Measurements from ENCODE around the gene MRC2.

Gene MRC2

GRCh38 chr17:62648251-62648955 is 20.9 kb downstream of the MRC2 start:
- Mint-ChIP-seq H3K4me1 (peaks cover 21% of the 10 kb centered on the region), H3K4me3 (no peak overlapping the region), H3K27me3 (peaks cover 15% of the 10 kb centered on the region), H3K9me3 (no peaks in the 10 kb centered on the region), H3K27ac (no peak overlapping the region)
- ATAC-seq = no peak
- DNase-seq = no peak

DNA sequence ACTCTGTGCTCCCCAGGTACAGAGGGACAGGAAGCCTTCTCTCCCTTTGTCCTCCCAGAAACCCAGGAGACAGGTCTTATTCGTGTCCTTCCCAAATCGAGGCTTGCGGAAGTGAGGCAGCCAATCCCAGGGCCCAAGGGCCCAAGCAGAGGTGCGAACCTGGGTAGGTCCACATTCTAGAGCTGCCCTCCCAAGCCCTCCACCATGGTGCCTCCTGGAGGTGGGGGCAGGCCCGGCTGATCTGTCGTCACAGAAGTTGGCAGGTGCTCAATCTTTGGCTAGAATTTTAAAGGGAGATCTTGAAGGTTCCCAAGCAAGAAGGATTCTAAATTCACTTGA is 21.5 kb downstream of the MRC2 start:
- peaks cover 15% of the 10 kb centered on the region for H3K27me3 Mint-ChIP-seq
- no peak overlapping the region for H3K4me3 Mint-ChIP-seq
- ATAC-seq = no peak
- H3K4me1 Mint-ChIP-seq = peaks cover 25% of the 10 kb centered on the region
- no peaks in the 10 kb centered on the region for H3K9me3 Mint-ChIP-seq
- DNase-seq = no peak
- H3K27ac Mint-ChIP-seq = no peak overlapping the region

DNA sequence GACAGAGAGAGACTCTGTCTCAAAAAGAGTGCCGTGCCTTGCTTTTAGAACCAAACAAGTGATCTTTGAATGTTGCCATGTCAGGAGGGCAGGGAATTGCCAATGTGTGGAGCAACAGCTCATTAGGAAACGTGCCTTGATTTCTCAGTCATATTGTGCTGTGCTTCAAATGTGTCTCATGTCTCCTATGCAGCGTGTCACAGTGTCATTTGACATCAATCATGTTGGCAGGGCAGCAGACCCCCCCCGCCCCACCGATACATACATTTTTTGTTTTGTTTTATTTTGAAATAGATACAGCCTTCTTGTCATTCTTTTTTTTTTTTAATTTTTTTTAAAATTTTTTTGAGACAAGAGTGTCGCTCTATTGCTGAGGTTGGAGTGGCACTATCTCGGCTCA is 22.1 kb downstream of the MRC2 start:
- ATAC-seq (no peak), DNase-seq (no peak)
- Mint-ChIP-seq H3K27me3 (peaks cover 20% of the 10 kb centered on the region), H3K27ac (no peak overlapping the region), H3K4me3 (no peak overlapping the region), H3K9me3 (no peaks in the 10 kb centered on the region), H3K4me1 (peaks cover 31% of the 10 kb centered on the region)

DNA sequence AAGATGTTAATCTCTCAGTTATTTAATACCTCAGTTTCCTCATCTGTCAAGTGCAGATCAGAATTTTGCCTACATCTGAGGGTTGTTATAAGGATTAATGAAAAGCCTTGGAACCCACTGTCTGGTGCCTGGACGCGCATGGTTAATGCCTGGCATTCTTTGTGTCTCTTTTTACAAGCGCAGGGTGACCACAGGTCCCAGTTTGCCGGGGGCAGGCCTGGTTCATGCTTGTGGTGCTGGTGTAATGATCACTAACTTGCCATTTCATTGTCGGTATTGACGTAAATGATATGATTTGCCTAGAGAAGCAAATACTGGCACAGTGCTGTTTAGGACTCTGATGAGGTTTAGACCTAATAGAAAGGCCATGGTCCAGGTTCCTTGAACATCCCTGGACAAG is 23.1 kb downstream of the MRC2 start:
- Mint-ChIP-seq H3K9me3 (no peaks in the 10 kb centered on the region), H3K4me3 (no peak overlapping the region), H3K4me1 (peaks cover 32% of the 10 kb centered on the region), H3K27ac (no peak overlapping the region), H3K27me3 (peaks cover 25% of the 10 kb centered on the region)
- ATAC-seq (no peak), DNase-seq (no peak)

- peak overlapping the region; percentile 66 to 69 for H3K27ac Mint-ChIP-seq
- H3K4me1 Mint-ChIP-seq = peaks cover 32% of the 10 kb centered on the region
- no peaks in the 10 kb centered on the region for H3K9me3 Mint-ChIP-seq
- DNase-seq (peak; percentile 44 to 58), ATAC-seq (peak; percentile 3)
- H3K4me3 Mint-ChIP-seq = peak overlapping the region; percentile 87 to 91
- peaks cover 36% of the 10 kb centered on the region for H3K27me3 Mint-ChIP-seq
These were observed 25.0 kb downstream of the MRC2 start for GRCh38 chr17:62652251-62653001.

DNA sequence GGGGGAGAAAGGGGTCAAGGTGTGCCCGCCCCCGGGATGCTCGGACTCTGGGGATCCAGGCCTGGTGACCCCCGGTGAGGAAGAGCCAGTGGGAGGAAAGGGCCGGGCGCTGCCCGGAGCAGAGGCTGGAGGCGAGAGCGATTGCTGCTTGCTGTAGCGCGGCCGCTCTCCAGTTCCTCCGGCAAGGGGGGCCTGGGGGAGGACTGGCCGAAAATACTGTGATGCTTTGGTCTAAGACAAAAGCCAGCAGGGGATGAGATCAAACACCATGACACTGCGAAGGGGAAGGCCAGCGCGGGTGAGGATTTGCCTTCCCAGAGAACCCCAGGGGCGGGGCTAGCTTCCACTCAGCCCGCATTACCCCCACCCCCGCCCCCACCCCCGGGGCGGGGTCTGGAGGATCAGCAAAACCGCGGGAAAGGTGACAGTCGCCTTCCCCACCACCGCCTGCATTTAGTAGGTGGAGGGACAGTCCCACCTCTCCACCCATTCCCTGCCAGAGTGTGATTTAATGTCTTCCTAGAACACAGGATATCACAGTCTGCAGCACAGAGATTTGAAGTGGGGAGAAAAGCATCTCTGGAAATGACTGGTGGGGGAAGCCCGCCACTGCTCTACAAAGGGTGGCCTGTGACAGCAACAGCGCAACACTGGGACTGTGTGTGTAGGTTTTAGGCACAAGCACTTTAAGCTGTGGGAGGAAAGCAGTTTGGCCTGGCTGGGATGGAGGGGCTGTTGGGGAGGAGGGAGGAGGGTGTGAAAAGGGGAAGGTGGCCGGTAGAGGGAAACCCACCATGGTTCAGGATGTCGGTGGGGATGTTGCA is 25.7 kb downstream of the MRC2 start:
- Mint-ChIP-seq H3K4me1 (peaks cover 32% of the 10 kb centered on the region), H3K4me3 (peak overlapping the region; percentile 87 to 91), H3K9me3 (no peaks in the 10 kb centered on the region), H3K27ac (peak overlapping the region; percentile 27 to 66), H3K27me3 (peaks cover 36% of the 10 kb centered on the region)
- DNase-seq (peak; percentile 93 to 97), ATAC-seq (peak; percentile 93)

GRCh38 chr17:62653826-62654761 is 26.6 kb downstream of the MRC2 start:
- Mint-ChIP-seq H3K4me3 (peak overlapping the region; percentile 87 to 91), H3K9me3 (no peaks in the 10 kb centered on the region), H3K27me3 (peaks cover 36% of the 10 kb centered on the region), H3K4me1 (peaks cover 32% of the 10 kb centered on the region), H3K27ac (no peak overlapping the region)
- DNase-seq (no peak), ATAC-seq (peak; percentile 17)

DNA sequence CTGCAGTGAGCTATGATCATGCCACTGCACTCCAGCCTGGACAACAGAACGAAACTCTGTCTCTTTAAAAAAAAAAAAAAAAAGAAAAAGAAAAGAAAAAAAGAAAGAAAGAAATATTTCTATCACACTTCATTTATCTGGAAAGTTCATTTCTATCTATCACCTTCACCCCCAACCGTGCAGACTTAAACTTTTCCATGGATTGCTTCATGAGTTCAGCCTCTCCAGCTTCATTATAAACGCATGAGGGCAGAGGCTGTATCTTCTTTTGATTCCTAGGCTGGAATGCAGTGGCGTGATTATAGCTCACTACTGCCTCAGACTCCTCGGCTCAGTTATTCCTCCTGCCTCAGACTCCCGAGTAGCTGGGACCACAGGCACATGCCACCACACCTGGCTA is 28.2 kb downstream of the MRC2 start:
- peaks cover 32% of the 10 kb centered on the region for H3K4me1 Mint-ChIP-seq
- ATAC-seq (no peak), DNase-seq (no peak)
- H3K27me3 Mint-ChIP-seq = peaks cover 31% of the 10 kb centered on the region
- peaks cover 9 to 12% of the 10 kb centered on the region in 2 donors for H3K9me3 Mint-ChIP-seq
- H3K27ac Mint-ChIP-seq = no peak overlapping the region
- H3K4me3 Mint-ChIP-seq = no peak overlapping the region

GRCh38 chr17:62656446-62656845 is 29.0 kb downstream of the MRC2 start:
- peaks cover 32% of the 10 kb centered on the region for H3K4me1 Mint-ChIP-seq
- H3K27me3 Mint-ChIP-seq = peaks cover 23% of the 10 kb centered on the region
- H3K4me3 Mint-ChIP-seq = no peak overlapping the region
- peaks cover 16 to 20% of the 10 kb centered on the region in 2 donors for H3K9me3 Mint-ChIP-seq
- DNase-seq (no peak), ATAC-seq (no peak)
- no peak overlapping the region for H3K27ac Mint-ChIP-seq

- Mint-ChIP-seq H3K27me3 (peaks cover 21% of the 10 kb centered on the region), H3K4me1 (peaks cover 25% of the 10 kb centered on the region), H3K27ac (no peak overlapping the region), H3K9me3 (peaks cover 17 to 23% of the 10 kb centered on the region in 2 donors), H3K4me3 (no peak overlapping the region)
- no peak for ATAC-seq
- no peak for DNase-seq
These were observed 29.7 kb downstream of the MRC2 start for GRCh38 chr17:62657145-62657665.

- peaks cover 17 to 23% of the 10 kb centered on the region in 2 donors for H3K9me3 Mint-ChIP-seq
- DNase-seq (no peak), ATAC-seq (no peak)
- H3K4me1 Mint-ChIP-seq = peaks cover 20% of the 10 kb centered on the region
- no peak overlapping the region for H3K4me3 Mint-ChIP-seq
- no peak overlapping the region for H3K27ac Mint-ChIP-seq
- peaks cover 21% of the 10 kb centered on the region for H3K27me3 Mint-ChIP-seq
These were observed 30.2 kb downstream of the MRC2 start for GRCh38 chr17:62657690-62658089.

DNA sequence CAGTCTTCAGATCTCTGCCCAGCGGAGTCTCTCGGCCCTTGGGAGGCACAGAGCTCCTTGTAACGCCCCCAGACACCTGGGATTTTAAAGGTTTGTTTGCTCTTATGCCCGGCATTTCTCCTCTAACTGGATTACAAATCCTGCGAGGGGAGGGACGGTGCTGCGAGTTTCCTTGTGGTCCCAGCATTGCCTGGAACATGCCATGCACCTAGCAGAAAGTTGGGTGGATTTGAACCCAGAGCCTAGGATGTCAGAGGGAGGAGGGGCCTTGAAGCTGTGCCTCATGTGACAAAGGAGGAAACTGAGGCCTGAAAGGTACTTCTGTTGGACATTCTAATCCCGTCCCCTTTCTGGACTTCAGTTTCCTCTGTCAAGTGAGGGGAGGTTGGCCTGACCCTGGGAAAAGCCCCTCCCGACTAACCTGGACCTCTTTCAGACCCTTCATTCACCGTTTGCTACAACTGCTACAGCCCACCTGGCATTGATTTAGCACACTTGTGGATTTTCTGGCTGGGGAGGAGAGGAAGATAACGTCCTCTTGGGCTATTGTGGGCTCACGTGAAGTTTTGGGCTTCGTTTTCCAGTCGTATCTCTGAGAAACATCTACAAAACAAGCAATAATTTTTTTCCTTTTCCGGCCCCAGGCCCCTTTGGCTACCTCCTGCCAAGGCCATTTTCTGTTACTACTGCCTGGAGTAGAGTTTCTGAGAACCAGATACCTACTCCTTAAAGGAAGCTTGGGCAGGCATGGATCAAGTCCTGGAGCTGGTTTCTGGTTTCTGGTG is 30.9 kb downstream of the MRC2 start:
- H3K27ac Mint-ChIP-seq = no peak overlapping the region
- peaks cover 21% of the 10 kb centered on the region for H3K27me3 Mint-ChIP-seq
- DNase-seq = no peak
- peaks cover 17 to 23% of the 10 kb centered on the region in 2 donors for H3K9me3 Mint-ChIP-seq
- H3K4me3 Mint-ChIP-seq = no peak overlapping the region
- H3K4me1 Mint-ChIP-seq = peaks cover 15% of the 10 kb centered on the region
- ATAC-seq = no peak

- no peak for ATAC-seq
- peaks cover 10% of the 10 kb centered on the region for H3K27me3 Mint-ChIP-seq
- DNase-seq = no peak
- H3K9me3 Mint-ChIP-seq = peaks cover 17 to 23% of the 10 kb centered on the region in 2 donors
- H3K4me1 Mint-ChIP-seq = peaks cover 6% of the 10 kb centered on the region
- no peak overlapping the region for H3K4me3 Mint-ChIP-seq
- H3K27ac Mint-ChIP-seq = no peak overlapping the region
These were observed 33.2 kb downstream of the MRC2 start for GRCh38 chr17:62660629-62661118.

DNA sequence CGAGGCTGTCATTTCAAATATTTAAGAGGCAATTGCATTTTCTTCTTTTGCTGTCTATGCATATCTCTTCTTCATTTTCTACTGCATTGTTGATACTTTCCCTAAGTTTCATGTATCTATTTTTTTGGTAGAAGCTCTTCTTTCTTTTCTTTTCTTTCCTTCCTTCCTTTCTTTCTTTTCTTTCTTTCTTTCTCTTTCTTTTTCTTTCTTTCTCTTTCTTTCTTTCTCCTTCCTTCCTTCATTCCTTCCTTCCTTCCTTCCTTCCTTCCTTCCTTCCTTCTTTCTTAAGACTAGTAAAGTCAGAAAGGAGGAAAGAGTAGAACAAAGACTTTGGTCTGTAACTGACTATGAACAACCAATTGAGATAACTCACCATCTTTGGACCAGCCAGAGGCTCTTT is 33.9 kb downstream of the MRC2 start:
- no peak for DNase-seq
- H3K27me3 Mint-ChIP-seq = peaks cover 3% of the 10 kb centered on the region
- H3K4me1 Mint-ChIP-seq = peaks cover 6% of the 10 kb centered on the region
- no peak overlapping the region for H3K4me3 Mint-ChIP-seq
- H3K27ac Mint-ChIP-seq = no peak overlapping the region
- H3K9me3 Mint-ChIP-seq = peaks cover 17 to 23% of the 10 kb centered on the region in 2 donors
- no peak for ATAC-seq
